GM19193 (cell line): ENCODE results near the gene MLN.

Experiments used
- POLR2A ChIP-seq: IDR thresholded peaks from 4 replicates; pipeline ENCODE4 v1.6.1; 2011; ENCODE audit not compliant: insufficient read depth, insufficient read length; ENCODE audit errors: extremely low read depth

The MLN gene

DNA sequence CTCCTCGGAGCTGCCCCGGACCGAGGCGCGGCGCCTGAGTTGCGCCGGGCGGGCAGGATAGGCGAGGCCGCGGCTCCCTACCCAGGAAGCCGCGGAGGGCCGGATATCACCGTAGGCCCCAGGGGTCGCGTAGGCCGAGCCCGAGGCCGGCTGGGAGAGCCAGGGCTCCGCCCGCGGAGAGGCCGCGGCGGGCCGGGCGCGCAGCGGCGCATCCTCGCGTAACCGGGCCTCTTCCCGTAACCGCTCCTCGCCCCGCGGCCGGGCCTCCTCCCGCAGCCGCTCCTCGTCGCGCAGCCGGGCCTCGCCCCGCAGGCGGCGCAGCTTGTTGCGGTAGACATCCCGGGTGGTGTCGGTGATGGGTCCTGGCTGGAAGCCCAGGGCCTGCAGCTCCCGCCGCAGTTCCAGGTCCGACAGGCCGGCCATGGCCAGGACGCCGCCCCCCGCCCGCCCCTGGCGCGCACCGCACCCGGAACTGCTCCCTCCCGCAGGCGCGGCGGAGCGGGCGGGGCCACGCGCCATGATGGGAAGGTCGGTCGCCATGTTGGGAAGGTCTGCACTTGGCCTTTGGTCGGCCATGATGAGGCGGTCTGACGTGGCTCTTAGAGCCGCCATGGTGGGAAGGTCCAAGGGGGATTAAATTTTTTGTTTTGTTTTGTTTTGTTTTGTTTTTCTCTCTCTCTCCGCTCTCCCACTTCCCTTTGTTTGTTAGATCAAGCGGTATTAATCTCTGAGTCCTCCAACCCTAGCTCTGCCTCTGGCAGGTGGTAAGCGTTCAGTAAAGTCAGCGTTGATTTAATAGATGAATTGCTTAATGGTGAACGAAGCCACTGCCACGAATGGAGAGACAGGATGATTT lies 14.9 kb downstream of the MLN start, which contains the start of gene LEMD2:
LEMD2 (minus strand) TSS at position 437 of the 856 bp plus-strand sequence; CDS start at position 423, 14 bp downstream.
- TF ChIP-seq POLR2A, result peak; percentile 74

DNA sequence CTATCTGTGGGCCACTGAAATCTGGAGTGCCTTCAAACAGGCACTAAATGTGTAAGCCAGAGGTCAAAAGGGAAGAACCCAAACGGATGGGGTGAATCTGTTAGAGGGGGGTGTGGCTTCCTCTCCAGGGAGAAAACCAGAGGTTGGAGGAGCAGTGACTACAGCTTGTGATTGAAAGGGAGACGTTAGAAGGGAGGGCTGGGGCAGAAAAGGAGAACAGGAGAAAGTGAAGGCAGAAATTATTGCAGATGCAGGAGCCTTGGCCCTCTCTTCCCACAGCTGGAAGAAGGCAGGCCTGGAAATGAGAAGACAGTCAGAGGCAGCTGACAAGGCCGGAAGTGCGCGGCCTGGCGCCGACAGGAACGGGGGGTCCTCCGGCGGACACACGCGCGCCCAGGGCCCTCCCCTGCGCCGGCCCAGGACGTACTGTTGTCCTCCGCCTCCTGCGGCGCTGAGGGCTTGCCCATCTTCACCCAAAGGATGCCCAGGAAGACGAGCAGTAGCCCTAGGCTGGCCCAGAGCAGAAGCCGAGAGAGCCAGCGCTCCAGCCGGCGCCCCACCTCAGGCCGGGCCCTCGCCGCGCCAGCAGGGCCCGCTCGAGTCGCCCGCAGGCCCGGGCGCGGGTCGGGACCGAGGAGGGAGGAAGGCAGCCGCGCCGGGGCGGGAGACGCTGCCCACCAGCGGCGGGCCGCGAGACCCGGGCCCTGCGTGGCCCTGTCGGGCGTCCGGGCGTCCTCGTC lies 15.7 kb downstream of the MLN start:
- TF ChIP-seq POLR2A, result peak; percentile 43

DNA sequence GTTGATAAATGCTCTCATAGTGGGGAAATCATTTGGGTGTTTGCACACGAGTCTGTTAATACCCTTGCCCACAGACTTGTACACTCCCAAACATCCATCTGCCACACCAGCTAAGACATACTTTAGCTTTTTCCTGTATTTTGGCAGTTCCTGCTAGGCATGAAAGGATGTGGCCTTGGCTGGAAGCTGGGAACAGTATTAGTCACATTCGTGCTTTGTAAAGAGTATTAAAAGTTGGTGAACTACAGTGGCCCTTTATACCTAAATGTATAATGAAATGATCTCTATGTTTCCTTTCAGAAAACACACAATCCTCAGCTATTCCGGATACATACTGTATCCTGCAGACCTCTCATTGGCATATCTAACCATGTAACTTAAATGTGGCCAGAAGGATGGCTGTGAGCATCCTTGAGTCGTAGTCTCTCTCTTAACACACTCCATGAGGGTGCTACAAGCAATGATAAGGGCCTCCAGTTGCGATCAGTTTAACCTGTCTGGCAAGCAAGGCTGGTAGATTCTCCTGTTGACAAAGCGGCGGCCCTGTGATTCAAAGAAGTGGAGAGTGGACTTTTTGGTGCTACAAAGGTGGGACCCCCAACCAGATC lies 16.4 kb downstream of the MLN start:
- no peak for TF ChIP-seq POLR2A

DNA sequence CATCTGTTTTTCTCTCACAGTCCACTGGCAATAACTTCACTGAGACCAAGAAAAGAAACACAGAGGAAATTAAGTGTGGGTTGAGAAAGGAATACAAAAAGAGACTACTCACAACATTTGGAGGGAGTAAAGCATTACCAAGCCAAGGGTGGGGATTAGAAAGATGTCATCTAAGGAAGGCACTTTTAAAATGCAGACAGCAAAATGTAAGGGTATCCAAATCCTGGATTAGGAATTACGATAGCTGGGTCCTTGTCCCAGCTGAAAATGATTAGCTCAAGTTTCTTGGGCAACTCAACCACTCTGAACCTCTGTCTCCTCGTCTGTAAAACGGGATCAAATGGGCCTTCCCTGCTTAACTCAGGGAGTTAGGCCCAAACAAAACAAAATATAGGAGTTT lies 17.1 kb downstream of the MLN start:
- TF ChIP-seq POLR2A, result no peak

DNA sequence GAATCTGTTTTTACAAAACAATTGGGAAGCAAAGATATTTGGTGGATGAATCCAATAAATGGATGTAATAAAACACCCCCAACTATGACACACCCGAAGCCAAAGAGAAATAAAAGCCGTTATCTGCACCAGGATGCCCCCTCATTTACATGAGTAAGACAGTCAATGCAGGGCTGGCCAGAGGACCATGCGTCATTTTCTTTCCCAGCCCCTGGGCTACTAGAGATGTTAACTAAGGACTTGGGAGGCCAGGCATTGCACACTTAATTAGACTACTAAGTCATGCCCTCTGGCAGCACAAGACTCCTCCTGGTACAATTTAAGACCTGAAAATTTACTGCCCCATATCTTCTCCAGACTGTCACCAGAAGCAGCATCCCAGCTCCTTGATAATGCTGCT lies 18.0 kb downstream of the MLN start:
- TF ChIP-seq POLR2A, result no peak

DNA sequence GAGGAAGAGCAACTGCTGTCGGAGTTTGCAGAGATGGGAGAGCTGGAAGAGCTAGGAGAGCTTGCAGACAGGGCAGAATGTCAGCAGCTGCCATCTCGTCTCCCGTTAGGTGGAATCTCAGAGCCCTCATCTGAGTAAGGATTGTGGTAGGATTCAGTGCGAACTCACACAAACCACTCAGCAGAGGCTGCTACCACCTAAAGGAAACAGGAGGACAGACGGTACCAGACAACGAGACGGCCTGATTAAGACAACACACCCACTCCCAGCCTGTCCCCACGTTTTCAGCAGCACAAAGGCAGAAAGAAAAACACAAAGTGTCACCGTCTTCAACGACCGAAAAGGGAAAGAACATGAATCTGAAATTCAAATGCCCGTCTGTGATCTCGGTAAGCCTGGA lies 19.0 kb downstream of the MLN start:
- no peak for TF ChIP-seq POLR2A

DNA sequence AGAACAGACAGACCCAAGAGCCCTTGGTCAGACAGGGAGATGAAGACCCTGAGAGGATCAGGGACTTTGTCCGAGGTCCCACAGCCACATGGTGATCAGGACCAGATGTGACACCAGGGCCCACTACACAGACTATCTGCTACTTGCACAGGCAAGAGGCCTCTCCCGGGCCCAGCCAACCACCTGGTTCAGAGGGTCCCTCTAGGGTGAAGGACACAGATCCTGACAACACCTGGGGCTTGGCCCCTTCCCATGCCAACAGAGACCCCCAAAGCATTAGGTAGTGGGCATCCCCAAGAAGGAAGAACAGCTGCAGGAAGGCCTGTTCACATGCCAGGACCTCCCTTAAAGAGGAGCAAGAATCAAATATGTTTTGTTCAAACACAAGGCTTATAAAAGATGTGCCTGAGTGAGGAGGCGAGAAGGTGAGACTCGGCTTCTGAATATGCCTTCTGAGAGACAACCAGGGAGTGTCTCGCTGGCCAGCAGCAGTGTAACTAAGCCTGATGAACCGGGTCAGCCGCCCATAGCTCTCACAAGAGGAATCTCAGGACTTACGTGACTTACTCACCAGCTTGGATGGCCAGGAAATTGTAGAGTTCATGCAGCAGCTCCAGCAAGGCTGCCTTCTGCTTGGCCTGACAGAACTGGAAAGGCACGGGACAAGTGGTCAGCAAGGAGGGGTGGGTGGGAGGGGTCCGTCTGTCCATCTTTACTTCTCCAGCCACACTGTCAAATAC lies 19.9 kb downstream of the MLN start:
- no peak for TF ChIP-seq POLR2A

DNA sequence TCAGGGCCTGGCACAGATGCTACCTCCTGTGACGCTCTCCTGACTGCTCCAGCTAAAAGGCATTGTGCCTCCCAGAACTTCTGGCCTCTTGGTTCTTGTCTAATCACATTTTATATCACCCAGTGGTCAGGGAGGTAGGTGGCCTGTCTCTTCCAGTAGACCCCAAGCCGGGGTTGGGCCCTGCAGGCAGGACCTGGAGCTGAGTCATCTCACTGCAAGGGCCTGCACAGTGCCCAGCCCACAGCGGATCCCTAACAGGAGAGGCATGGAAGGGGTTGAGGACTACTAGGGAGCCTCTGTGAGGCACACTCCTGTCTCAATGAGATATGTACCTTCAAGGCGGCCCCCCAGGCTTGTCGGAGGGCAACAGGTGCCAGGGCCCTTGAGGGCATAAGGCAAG lies 21.2 kb downstream of the MLN start:
- no peak for TF ChIP-seq POLR2A

DNA sequence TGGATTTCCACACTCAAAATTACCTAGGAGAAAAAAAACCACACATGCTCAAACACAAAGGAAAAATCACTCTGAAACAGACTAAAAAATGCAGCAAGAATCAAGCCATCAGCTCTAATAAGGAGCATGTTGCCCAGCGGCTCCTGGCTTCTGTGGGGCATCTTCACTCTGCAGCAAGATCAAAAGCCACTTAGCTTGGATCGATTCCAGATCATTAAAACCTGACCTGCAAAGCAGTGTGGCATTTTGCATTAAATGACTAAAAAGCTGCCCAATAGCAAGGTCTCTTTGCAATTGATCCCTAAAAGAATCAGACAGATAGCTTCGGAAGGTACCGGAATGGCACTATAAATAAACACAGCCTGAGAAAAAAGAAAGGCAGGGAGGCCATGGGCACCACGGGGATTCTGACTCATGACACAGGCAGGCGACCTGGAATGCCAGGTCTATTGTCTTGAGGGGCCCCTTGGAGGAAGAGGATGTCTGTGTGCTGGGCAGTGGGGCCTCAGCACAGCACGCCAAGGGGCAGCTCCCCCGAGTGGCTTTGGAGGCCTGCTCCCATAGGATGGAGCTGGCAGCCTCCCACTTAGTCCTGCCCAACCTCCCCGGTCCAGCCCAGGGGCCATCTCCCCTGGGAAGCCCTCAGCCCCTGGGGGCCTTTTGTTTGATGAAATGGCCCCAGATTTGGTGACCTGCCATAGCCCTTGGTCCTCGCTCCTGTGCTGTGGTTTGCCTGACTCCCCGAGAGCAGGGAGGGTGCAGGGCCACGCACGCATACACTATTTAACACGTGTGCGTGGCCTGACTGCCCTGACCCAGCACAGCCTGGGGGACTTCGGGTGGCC lies 22.4 kb downstream of the MLN start:
- TF ChIP-seq POLR2A, result no peak

DNA sequence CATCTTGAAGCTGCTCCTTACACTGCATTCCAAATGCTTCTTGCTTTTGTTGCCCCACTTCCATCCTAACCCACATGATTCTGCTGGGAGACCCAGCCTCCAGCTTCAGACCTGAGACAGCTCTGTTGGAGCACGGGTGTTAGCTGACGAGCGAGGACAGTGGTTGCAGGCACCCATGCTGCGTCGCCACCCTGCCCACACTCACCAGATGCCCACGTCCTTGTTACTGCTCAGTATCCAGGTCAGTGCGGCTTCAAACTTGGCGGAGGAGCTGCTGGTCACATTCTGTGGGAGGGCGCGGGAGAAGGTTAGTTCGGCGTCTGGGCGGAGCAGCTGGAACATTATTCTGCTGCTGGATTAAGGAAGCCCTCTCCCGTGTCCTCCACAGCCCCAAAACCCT lies 23.9 kb downstream of the MLN start:
- TF ChIP-seq POLR2A, result no peak

DNA sequence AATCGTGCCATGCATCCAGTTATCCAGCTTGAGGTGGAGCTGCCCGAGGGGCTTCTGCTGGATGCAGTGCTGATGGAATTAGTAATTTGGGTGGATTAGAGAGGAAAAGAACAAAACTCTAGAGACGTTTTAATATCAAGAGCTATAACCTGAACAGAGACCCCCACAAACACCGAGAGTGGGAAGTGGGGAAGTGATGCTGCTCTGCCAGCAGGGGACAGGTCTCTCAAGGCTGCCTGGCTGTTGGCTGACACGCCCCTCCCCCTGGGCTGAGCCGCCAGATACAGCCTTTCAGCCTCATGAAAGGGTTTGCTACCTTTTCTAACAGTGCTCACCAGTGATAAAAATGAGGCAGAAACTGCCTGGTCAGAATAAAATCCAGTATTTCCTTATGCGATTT lies 24.5 kb downstream of the MLN start:
- no peak for TF ChIP-seq POLR2A

DNA sequence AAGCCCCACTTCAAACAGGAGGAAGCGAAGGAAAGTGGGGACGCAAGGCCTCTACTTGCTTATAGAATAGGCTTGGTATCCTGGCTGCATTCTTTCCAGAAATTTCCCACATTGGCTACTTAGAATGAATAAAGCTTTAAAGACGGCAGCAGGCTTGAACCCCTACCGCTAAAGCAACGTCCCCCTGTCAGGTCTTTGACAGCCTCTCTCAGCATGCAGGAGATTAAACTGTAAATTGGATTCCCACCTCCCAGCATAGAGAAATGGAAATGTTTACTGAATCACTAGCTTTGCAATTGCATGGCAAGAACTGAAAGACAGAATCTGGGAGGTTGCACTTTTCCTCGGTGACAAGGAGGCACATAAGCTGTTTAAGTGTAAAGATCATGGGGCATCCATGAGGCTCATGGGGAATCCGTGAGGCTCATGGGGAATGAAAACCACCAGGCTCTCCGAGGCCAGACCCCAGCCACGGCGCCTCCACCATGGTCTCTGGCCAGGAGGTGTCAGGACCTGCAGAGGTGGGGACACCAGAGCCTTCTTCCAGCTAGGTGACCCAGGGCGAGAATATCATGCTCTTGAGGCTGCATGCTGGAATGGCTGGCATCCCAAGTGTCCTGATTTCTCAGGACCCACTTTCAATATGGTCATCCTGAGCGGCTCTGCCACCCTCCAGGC lies 25.2 kb downstream of the MLN start:
- TF ChIP-seq POLR2A, result no peak
